Glomerular endothelial cell (primary cell): ENCODE data around the gene HTR4. TPM values are rescaled to one million over a fixed set of nuclear protein-coding genes. Genes with fewer than 3 reads are reported as not detected.
"Not testable (repeated sequence)": the region's sequence is repeated elsewhere in the genome, so short reads cannot be mapped to it uniquely, and the experiment has no call there.

ENCODE experiments used
- DNase-seq: peaks from one replicate; pipeline ENCODE4 v3.0.0-alpha.2; 2011; ENCODE audit warnings: low read depth, low spot score; ENCODE audit errors: extremely low read depth
- total RNA-seq: library from RNA; depleted of rRNA; stranded (reverse); fragments of >200 nt; gene quantifications from 2 replicates; pipeline ENCODE4 v1.2.3, GENCODE V29; 2015

Gene HTR4, protein sequence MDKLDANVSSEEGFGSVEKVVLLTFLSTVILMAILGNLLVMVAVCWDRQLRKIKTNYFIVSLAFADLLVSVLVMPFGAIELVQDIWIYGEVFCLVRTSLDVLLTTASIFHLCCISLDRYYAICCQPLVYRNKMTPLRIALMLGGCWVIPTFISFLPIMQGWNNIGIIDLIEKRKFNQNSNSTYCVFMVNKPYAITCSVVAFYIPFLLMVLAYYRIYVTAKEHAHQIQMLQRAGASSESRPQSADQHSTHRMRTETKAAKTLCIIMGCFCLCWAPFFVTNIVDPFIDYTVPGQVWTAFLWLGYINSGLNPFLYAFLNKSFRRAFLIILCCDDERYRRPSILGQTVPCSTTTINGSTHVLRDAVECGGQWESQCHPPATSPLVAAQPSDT
- not detected in 2 replicates for total RNA-seq

DNA sequence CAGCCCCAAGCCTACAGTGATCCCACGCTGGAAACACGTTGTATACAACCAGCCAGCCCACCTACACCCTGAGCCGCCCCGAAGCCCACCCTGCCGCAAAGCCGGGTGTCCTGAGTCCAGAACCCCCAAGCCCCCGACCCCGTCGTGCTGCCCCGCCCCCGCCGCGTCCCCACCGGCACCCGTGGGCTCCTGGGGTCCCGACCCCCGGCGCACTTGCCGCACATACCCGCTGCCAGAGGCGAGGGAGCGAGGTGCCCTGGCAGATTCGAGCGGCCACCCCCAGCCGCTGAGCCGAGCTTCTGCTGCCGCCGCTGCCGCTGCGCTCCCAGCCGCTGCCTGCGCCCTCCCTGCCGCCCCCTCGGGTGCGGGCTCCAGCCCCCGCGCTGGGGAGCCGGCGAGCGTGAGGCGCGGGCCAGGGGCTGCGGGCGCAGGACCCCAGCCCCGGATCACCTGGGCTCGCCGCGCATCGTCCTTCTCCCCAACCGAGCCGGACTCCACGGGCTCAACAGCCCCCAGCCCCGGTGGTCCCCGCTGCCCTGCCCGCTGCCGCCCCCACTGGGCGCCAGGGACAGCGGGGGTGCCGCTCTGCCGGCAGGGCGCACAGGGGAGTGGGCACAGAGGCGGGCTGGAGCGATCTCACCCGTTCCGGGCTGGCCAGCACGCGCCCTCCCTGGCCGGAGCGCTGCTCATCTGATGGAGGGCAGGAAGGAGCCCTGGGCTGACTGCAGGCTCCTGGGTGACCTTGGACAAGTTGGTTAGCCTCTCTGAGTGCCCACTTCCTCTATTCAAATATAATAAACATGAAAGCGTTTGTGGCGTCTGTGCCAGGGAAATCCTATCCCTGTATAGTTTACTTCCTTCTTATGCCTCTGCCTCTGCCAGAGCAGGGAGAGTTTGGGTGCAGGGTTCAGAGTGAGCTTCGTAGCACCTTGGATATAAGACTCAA is at the start of gene HTR4:
Gene HTR4, minus strand, starts transcription at position 692 of the 946 bp plus-strand sequence. CDS start 17,513 bp downstream, outside the sequence.
- no peak for DNase-seq

- DNase-seq, result no peak
Measured at GRCh38 chr5:148702019-148702596, 47.8 kb upstream of the HTR4 start.

- no peak for DNase-seq
Measured at GRCh38 chr5:148699028-148699427, 44.7 kb upstream of the HTR4 start.

- no peak for DNase-seq
Measured at GRCh38 chr5:148697809-148698196, 43.5 kb upstream of the HTR4 start.

DNA sequence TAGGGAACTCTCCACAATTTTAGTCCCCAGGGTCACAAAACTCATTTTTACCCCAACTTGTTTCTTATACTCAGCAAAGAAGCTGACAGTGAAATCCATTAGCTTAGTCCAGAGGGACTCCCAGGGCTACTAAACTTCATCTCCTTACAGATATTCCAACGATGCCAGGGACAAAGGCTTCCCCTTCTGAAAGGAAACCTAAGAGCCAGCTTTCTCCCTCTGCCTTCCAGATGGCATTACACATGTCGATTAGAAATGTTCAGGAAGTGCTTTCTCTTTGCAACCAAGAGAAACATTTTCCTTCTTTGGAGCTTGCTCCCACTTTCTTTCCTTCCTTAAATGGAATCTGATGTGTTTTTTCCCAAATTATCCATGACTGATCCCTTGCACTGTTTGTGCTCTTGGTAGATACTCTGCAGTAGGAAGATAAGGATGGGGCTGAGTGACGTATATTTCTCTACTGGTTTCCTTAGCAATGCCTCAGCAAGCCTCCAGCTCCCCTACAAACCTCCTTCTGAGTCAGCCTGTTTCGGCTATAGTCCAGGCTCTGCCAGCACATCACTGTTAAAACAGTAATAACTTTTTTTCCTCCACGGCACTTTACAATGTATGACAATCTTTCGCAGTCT is 43.0 kb upstream of the HTR4 start:
- DNase-seq, result no peak

DNA sequence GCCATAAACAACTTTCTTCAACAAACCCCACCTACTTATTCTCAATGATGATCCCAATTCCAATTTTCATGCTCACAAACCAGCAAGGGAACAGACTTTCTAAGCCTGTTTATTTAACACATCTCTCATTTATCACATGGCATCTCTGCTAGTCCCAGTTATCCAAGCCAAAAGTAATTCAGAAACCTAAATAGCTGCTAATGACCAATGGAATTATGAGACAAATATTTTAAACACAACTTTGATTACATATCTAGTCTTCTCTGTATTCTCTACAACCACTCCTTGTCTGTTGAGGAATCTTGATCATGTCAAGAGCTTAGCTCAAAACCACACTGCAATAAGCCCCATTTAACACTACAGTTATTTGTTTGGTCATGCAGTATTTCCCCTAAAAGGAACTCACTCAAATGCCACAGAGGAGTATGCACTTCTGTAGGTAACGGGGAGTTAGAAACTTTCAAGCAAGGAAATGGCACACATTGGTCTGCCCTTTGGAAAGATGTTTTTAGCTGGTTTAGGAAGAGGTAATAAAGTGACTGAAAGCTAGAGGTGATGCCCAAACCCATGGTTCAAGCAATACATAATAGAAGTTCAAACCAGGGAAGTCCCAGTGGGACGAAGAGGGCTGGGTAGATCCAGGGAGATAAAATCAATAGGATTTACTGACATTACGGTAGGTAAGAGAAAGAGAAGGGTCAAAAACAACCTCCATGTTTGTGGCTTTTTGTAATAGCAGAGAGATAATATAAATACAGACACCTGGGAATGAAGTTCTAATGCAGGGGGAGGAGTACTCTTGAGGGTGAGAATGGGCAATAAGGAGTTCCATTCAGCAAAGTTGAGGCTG is 42.1 kb upstream of the HTR4 start:
- DNase-seq, result no peak

DNA sequence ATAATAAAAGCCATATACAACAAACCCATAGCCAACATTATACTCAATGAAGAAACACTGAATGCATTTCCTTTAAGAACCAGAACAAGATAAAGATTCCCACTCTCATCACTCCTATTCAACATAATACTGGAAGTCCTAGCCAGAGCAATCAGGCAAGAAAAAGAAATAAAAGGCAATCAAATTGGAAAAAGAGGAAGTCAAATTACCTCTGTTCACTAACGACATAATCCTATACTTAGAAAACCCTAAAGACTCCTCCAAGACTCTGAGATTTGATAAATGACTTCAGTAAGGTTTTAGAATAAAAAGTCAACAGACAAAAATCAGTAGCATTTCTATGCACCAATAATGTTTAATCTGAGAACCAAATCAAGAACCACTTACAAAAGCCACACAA is 36.6 kb upstream of the HTR4 start:
- no peak for DNase-seq

DNA sequence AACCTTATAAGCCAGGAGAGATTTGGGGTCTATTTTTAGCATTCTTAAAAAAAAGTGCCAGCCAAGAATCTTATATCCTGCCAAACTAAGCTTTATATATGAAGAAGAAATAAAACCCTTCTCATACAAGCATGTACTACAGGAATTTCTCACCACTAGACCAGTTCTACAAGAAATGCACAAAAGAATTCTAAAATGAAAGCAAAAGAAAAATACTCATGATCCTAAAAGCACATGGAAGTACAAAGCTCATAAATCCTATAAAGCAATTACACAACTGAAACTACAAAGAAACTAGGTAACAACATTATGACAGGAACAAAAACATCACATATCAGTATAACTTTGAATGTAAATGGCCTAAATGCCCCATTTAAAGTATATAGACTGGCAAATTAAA is 34.5 kb upstream of the HTR4 start:
- DNase-seq, result no peak

- no peak for DNase-seq
Measured at GRCh38 chr5:148687871-148688270, 33.5 kb upstream of the HTR4 start.

DNA sequence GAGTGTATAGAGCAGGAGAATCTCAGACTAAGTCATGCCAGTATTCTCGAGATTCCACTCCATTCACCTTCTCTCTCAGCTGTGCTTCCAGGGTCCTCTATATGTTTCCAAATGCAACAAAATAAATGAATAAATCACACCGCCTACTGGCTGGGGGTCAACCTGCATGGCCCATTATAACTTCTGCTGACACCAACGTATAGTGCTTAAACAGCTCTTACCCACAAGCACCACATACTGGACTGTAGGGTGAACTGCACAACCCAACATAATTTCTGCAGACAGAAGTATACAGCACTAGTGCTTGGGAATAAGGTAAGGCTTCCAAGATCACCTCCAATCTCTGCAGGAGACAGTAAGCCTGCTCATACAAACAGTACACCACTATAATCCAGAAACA is 33.1 kb upstream of the HTR4 start:
- peak; percentile 18 for DNase-seq

GRCh38 chr5:148686660-148687059 is 32.3 kb upstream of the HTR4 start:
- DNase-seq, result no peak

- DNase-seq, result no peak
Measured at GRCh38 chr5:148685520-148686134, 31.3 kb upstream of the HTR4 start.

GRCh38 chr5:148684528-148684927 is 30.2 kb upstream of the HTR4 start:
- DNase-seq, result no peak

DNA sequence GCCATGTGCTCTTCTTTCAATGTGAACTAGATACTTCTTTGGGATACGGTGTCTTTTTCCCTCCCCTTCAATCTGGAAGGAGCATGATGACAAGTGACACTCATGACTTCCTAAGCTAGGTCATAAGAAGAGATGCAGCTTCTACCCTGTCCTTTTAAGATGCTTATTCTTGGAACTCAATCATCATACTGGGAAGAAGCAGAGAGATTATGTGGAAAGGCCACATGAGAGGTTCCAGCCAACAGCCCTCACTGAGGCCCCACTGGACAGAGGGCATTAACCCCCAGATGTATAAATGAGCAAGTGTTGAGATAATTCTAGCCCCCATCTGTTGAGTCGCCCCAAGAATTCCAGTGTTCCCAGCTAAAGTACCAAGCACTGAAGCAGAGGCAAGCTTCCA is 29.3 kb upstream of the HTR4 start:
- DNase-seq, result no peak

DNA sequence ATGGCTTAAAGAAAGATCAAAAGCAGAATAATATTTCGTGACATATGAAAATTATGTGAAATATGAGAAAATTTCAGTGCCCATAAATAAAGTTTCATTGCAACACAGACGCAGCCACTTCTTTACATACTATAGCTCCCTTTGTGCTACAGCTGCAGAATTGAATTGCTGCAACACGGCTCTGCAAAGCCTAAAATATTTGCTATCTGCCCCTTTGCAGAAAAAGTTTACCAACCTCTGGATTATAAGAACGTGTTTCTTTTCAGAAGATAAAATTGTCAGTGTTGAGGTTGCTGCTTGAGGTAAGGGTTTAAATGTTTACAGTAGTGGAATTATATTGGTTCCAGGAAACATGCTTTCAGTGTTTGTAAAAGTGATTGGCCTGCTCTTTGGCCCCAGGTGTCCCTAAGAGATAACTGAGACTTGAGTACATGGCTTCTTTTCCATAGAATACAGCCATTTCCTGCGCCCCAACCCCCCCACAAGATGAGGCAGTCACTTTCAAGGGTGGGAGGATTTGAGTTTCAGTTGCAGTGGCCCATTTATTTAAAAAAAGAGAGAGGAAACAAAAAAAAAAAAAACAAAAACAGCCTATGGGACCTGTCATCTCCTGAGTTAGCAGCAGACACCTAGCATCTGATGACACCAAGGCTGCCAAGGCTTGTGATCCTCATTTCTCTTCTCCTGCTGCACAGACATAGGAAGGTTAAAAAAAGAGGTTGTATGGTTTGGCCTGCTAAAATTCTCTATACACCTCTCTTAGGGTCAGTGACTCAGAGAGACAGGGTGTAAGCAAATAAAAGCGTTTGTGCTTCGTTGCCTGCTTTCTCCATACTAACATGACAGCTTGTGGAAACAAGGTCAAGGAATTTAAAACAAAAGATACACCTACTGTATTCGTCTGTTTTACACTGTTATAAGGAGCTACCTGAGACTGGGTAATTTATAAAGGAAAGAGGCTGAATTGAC is 28.0 kb upstream of the HTR4 start:
- DNase-seq, result no peak

DNA sequence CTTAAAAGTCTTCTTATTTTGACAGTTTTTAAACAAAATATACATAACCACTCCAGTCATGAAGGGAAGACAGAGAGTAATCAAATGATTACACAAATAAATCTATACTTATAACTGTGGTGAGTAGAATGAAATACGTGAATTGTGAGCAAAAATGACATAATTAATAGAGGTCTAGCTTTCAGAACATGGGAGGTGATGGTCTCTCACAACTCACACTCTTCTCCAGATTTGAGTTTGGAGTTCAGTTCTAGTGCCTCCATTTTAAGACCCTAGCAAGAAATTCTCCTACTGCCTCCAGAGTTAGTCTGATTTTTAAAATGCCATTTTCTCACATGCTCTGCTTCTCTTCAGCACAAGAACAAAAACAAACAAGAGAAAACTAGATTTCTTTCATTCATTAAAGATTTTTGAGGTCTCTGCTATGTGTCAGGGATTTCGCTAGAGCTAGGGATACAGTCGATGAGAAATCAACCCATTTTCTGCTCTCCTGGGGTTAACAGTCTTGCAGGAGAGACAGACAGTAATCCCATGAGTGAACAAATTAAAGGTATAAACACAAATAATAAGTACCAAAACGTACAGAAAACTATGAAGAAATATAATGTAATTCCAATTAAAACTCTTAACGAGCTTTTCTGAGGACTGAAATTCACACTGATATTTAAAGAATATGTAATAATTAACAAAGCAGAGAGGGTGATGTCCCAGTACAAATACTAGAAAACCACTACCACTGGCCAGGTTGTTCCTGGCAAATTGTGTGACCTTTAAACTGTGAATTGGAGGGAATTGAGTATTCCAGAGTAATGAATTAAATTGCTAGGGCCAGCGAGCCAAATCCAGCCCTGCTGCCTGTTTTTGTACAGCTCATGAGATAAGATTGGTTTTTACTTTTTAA is 27.1 kb upstream of the HTR4 start:
- DNase-seq, result no peak

DNA sequence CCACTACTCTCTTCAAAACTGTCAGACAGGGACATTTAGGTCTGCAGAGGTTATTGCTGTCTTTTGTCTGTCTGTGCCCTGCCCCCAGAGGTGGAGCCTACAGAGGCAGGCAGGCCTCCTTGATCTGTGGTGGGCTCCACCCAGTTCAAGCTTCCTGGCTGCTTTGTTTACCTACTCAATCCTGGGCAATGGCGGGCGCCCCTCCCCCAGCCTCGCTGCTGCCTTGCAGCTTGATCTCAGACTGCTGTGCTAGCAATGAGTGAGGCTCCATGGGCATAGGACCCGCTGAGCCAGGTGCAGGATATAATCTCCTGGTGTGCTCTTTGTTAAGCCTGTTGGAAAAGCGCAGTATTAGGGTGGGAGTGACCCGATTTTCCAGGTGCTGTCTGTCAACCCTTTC is 19.4 kb upstream of the HTR4 start:
- not testable (repeated sequence) for DNase-seq
